A673 (cell line): ENCODE measurements around the gene STXBP2. TPM values are rescaled to one million over a fixed set of nuclear protein-coding genes. Genes with fewer than 3 reads are reported as not detected.

Experiments used
- BruUV-seq: library from RNA; stranded (reverse); fragments of 400-500 nt; replicated peaks from 2 replicates; lab custom pipeline; 2021; lab: Mats Ljungman, UMichigan
- CTCF ChIA-PET: fragments of 300-600 bp; sonication (Branson Sonifier 250); formaldehyde crosslinking; loops from one replicate; lab custom pipeline; 2022; ENCODE audit warnings: antibody characterized with exemption; lab: Charles Lee
- POLR2A ChIA-PET: fragments of 300-600 bp; sonication (Branson Sonifier 250); formaldehyde crosslinking; loops from one replicate; lab custom pipeline; 2022; ENCODE audit warnings: antibody characterized with exemption; ENCODE audit not compliant: low non-redundant PET; lab: Charles Lee
- DNase-seq: peaks from one replicate; pipeline ENCODE4 v3.0.0-alpha.2; 2015; ENCODE audit warnings: low spot score
- H3K27ac ChIP-seq: fragments of 200-600 bp; sonication (generic); 2 replicates; pipeline ENCODE4 v1.5.1; 2016; ENCODE audit warnings: mixed run types, low read depth, mild to moderate bottlenecking, mixed read lengths, antibody characterized with exemption, low read length; ENCODE audit not compliant: poor library complexity, severe bottlenecking
- H3K27me3 ChIP-seq: fragments of 200-600 bp; sonication (generic); replicated peaks from 2 replicates; pipeline ENCODE4 v1.6.1; 2017; ENCODE audit warnings: mixed run types, low read depth, mild to moderate bottlenecking, mixed read lengths, antibody characterized with exemption, low read length; ENCODE audit not compliant: insufficient read depth, poor library complexity
- H3K36me3 ChIP-seq: fragments of 200-600 bp; sonication (generic); 2 replicates; pipeline ENCODE4 v1.6.1; 2016; ENCODE audit warnings: mixed run types, mild to moderate bottlenecking, mixed read lengths, antibody characterized with exemption, low read length; ENCODE audit not compliant: insufficient read depth, poor library complexity, severe bottlenecking
- H3K4me1 ChIP-seq: fragments of 200-600 bp; sonication (generic); 2 replicates; pipeline ENCODE4 v1.6.1; 2017; ENCODE audit warnings: mixed run types, mild to moderate bottlenecking, mixed read lengths, antibody characterized with exemption, low read length; ENCODE audit not compliant: insufficient read depth, poor library complexity, severe bottlenecking
- H3K4me3 ChIP-seq: fragments of 200-600 bp; sonication (generic); 2 replicates; pipeline ENCODE4 v1.5.1; 2016; ENCODE audit warnings: low read depth, mixed run types, mild to moderate bottlenecking, mixed read lengths, low read length; ENCODE audit not compliant: poor library complexity, severe bottlenecking
- H3K9me3 ChIP-seq: fragments of 200-600 bp; sonication (generic); 2 replicates; pipeline ENCODE4 v1.6.1; 2016; ENCODE audit warnings: mixed run types, low read depth, mild to moderate bottlenecking, mixed read lengths, antibody characterized with exemption, low read length; ENCODE audit not compliant: poor library complexity, severe bottlenecking
- CTCF ChIP-seq: fragments of 300-800, 200-600 bp; sonication (generic); conservative IDR thresholded peaks from 2 replicates; pipeline ENCODE4 v1.5.1; 2017; ENCODE audit warnings: low read depth, mild to moderate bottlenecking, antibody characterized with exemption, low read length, moderate library complexity, mixed read lengths
- EZH2 ChIP-seq: fragments of 200-600 bp; sonication (generic); IDR thresholded peaks from 2 replicates; pipeline ENCODE4 v1.6.1; 2017; ENCODE audit warnings: borderline replicate concordance, low read depth, mild to moderate bottlenecking, mixed read lengths, antibody characterized with exemption, low read length; ENCODE audit not compliant: poor library complexity, severe bottlenecking
- intact Hi-C: fragments of 100-400 bp; cut with micrococcal nuclease; formaldehyde crosslinking; loops from one replicate; pipeline ENCODE4 v1.10.0; 2022; ENCODE audit not compliant: unreplicated experiment
- total RNA-seq: library from RNA; stranded (reverse); gene quantifications from 2 replicates; pipeline ENCODE4 v1.2.3, GENCODE V29; 2021

STXBP2 gene
- total RNA-seq, 1 experiment from 2014 or later, result 49.8 TPM

GRCh38 chr19:7658219-7658686 is 21.3 kb downstream of the STXBP2 start:
- no peak for DNase-seq
- CTCF ChIA-PET, result interaction anchor here (0.6 kb wide), 1 partner anchor 23 kb away, joined by 3 read pairs; the partner anchor contains the start of gene TRAPPC5
- no peak for TF ChIP-seq CTCF
- TF ChIP-seq EZH2, result no peak
- Histone ChIP-seq H3K36me3 (no peaks in the 10 kb centered on the region), H3K27ac (no peak overlapping the region), H3K4me3 (no peak overlapping the region), H3K27me3 (no peaks in the 10 kb centered on the region), H3K4me1 (no peaks in the 10 kb centered on the region), H3K9me3 (no peaks in the 10 kb centered on the region)
- intact Hi-C loops, result no loop called here
- POLR2A ChIA-PET, result no interaction called here
- BruUV-seq, result no TSS peak

- no peak for DNase-seq
- TF ChIP-seq EZH2, result no peak
- TF ChIP-seq CTCF, result no peak
- CTCF ChIA-PET, result no interaction called here
These were observed 25.0 kb downstream of the STXBP2 start for GRCh38 chr19:7661744-7662538.

GRCh38 chr19:7662657-7663056 is 25.7 kb downstream of the STXBP2 start:
- no peak for DNase-seq
- Histone ChIP-seq H3K36me3 (no peaks in the 10 kb centered on the region), H3K27ac (no peak overlapping the region), H3K27me3 (no peaks in the 10 kb centered on the region), H3K4me1 (no peaks in the 10 kb centered on the region), H3K4me3 (no peak overlapping the region), H3K9me3 (no peaks in the 10 kb centered on the region)
- intact Hi-C loops, result no loop called here
- TF ChIP-seq EZH2, result no peak
- TF ChIP-seq CTCF, result no peak
- CTCF ChIA-PET, result no interaction called here
- no TSS peak for BruUV-seq
- POLR2A ChIA-PET, result no interaction called here

More at GRCh38 chr19:7661744-7662538, 25.0 kb downstream of the STXBP2 start:
- Histone ChIP-seq H3K27me3 (no peaks in the 10 kb centered on the region), H3K27ac (no peak overlapping the region), H3K9me3 (no peaks in the 10 kb centered on the region), H3K4me3 (no peak overlapping the region), H3K36me3 (no peaks in the 10 kb centered on the region), H3K4me1 (no peaks in the 10 kb centered on the region)
- POLR2A ChIA-PET, result no interaction called here
- intact Hi-C loops, result no loop called here
- BruUV-seq, result no TSS peak
